Esophagus (tissue), 2 donors: ENCODE data around the gene GCKR. TPM values are rescaled to one million over a fixed set of nuclear protein-coding genes. Genes with fewer than 3 reads are reported as not detected.

Experiments used
- H3K27ac ChIP-seq, 2 donors: one replicate each; pipeline ENCODE4 v1.5.1; 2013; ENCODE audit warnings: low read depth in 2 of 2, mild to moderate bottlenecking in 2 of 2, inconsistent platforms in 1 of 2, low read length in 1 of 2, moderate library complexity in 1 of 2
- H3K27me3 ChIP-seq, 2 donors: one replicate each; pipeline ENCODE4 v1.6.1; 2013; ENCODE audit warnings: low read length in 2 of 2, control low read depth in 1 of 2, mild to moderate bottlenecking in 1 of 2; ENCODE audit not compliant: insufficient read depth in 2 of 2, control insufficient read depth in 1 of 2
- H3K36me3 ChIP-seq, 2 donors: one replicate each; pipeline ENCODE4 v1.6.1; 2013; ENCODE audit warnings: low read length in 1 of 2; ENCODE audit not compliant: control insufficient read depth in 2 of 2, insufficient read depth in 2 of 2
- H3K4me1 ChIP-seq, 2 donors: one replicate each; pipeline ENCODE4 v1.6.1; 2013; ENCODE audit warnings: low read length in 1 of 2; ENCODE audit not compliant: control insufficient read depth in 2 of 2, insufficient read depth in 2 of 2
- H3K4me3 ChIP-seq, 2 donors: one replicate each; pipeline ENCODE4 v1.5.1; 2013; ENCODE audit warnings: low read length in 2 of 2, mild to moderate bottlenecking in 2 of 2, low read depth in 1 of 2, moderate library complexity in 1 of 2
- H3K9me3 ChIP-seq, 2 donors: one replicate each; pipeline ENCODE4 v1.6.1; 2013; ENCODE audit warnings: mild to moderate bottlenecking in 2 of 2, low read depth in 1 of 2, low read length in 1 of 2, moderate library complexity in 1 of 2; ENCODE audit not compliant: control insufficient read depth in 2 of 2, insufficient read depth in 1 of 2
- WGBS, 2 donors: extraction: QIAGEN DNeasy Blood & Tissue Kit; methylation state at CpG; one replicate each; pipeline ENCODE4 v1.1.7; 2013; 5-methylcytosine and 5-hydroxymethylcytosine counted together
- polyA plus RNA-seq, 2 donors: library from polyadenylated mRNA; stranded (reverse); fragments of 200-250 nt; gene quantifications; one replicate each; pipeline ENCODE4 v1.2.3, GENCODE V29; 2013
- donor health status: healthy with polysubstance abuse.
- donor health status: Bipolar disorder and iron deficiency.

Gene GCKR
- polyA plus RNA-seq = 1 to 10 TPM; 2.1 to 4.0 TPM

GRCh38 chr2:27496357-27497287 lies at the start of gene GCKR:
Gene GCKR, plus strand, starts transcription at chr2:27496839. Its CDS starts 66 bp downstream, at chr2:27496905.
- Histone ChIP-seq H3K9me3 (no peaks in the 10 kb centered on the region), H3K4me3 (no peak within 1 kb of the TSS), H3K27ac (peak within 1 kb of the TSS; percentile 26 to 84), H3K27me3 (no peaks in the 10 kb centered on the region), H3K36me3 (peaks cover 0 to 3% of the 10 kb centered on the region in 2 donors), H3K4me1 (peaks cover 5 to 14% of the 10 kb centered on the region in 2 donors)
- WGBS, 2 donors = 67 to 77% methylated on average over 12 of the region's 12 CpGs

DNA sequence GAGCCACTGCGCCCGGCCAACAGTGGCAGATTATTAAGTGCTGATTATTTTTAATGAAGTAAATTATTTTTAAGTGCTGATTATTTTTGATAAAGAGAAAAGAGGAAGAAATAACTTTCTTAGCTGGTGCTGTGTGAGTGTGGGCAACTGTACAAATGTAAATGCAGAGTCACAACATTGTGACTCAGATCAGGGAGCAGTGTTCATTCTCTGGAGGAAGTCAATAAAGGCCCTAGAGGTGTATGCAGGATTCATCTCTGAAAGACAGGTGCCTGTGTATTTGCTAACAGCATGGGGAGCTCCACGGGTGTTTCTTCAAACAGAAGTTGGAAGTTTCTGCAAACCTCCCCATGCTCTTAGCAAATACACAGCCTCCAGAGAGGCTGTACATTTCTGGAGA lies 48.3 kb upstream of the GCKR start:
- H3K27ac ChIP-seq = no peak overlapping the region
- peaks cover 0 to 8% of the 10 kb centered on the region in 2 donors for H3K4me1 ChIP-seq
- H3K27me3 ChIP-seq = no peaks in the 10 kb centered on the region
- no peaks in the 10 kb centered on the region for H3K9me3 ChIP-seq
- no peak overlapping the region for H3K4me3 ChIP-seq
- peaks cover 5 to 20% of the 10 kb centered on the region in 2 donors for H3K36me3 ChIP-seq
- 54 to 73% methylated on average over 3 of the region's 3 CpGs for WGBS, 2 donors

DNA sequence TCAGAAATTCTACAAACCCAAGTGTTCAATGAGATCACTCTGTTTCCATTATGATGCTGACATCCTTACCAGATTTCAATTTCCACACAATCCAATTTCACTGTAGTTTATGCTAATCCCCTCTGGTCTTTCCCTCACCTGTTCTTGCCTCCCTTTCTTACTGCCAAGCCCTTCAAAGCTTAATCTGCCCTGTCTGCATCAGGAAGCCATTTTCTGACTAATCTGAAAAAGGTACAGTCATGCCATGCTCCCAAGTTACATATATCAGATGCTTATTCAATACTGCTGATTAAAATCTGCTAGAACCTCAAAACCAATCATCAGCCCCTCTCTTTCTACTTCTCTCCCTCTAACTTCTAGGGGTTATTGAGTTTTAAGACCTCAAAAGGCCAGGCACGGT lies 45.5 kb upstream of the GCKR start:
- H3K4me1 ChIP-seq = no peaks in the 10 kb centered on the region
- no peaks in the 10 kb centered on the region for H3K9me3 ChIP-seq
- no peak overlapping the region for H3K4me3 ChIP-seq
- no peak overlapping the region for H3K27ac ChIP-seq
- WGBS, 2 donors = 52 to 63% methylated on average over 1 of the region's 1 CpG
- no peaks in the 10 kb centered on the region for H3K27me3 ChIP-seq
- H3K36me3 ChIP-seq = peaks cover 5 to 14% of the 10 kb centered on the region in 2 donors

DNA sequence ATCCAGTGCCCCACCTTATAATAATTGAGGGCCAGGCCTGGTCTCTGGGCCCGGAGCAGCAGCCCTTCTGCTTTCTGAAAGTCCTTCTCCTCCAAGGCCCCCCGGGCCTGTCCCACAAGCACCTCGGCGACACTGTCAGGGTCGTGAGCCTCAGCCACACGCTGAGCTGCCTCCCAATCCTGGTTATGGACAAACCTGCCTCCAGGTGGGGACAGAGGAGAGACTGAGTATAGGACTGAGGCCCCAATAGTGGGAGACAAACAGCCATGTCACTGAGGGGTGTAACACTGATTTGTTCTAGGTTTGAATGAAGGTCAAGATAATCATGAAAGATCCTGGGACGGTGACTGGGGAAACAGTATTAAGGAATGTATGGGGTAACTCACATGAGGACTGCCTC lies 42.7 kb upstream of the GCKR start:
- H3K4me1 ChIP-seq = no peaks in the 10 kb centered on the region
- no peaks in the 10 kb centered on the region for H3K9me3 ChIP-seq
- no peaks in the 10 kb centered on the region for H3K27me3 ChIP-seq
- H3K36me3 ChIP-seq = peaks cover 7 to 10% of the 10 kb centered on the region in 2 donors
- no peak overlapping the region for H3K4me3 ChIP-seq
- H3K27ac ChIP-seq = no peak overlapping the region
- 90 to 93% methylated on average over 7 of the region's 7 CpGs for WGBS, 2 donors

DNA sequence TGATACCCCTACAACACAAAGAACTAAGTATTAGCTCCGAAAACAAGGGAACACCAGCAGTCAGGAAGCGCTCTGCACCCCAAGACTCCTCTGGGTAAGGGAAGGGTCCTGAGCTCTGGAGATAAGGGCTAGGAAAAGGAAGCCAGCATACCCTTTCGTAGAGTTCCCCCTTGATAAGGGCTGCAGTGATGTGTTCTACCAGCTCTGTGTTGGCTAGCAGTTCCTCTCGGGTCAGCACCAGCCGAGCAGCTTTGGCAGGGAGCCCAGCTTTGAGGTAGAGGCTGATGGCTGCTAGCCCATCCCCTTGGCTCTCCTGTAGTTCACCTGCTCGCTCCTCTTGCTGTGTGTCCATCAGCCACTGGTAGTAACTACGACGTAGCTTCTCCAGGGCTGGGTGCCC lies 35.5 kb upstream of the GCKR start:
- WGBS, 2 donors = 85 to 86% methylated on average over 8 of the region's 8 CpGs
- peaks cover 0 to 11% of the 10 kb centered on the region in 2 donors for H3K36me3 ChIP-seq
- no peak overlapping the region for H3K27ac ChIP-seq
- H3K27me3 ChIP-seq = no peaks in the 10 kb centered on the region
- no peaks in the 10 kb centered on the region for H3K9me3 ChIP-seq
- no peaks in the 10 kb centered on the region for H3K4me1 ChIP-seq
- no peak overlapping the region for H3K4me3 ChIP-seq

DNA sequence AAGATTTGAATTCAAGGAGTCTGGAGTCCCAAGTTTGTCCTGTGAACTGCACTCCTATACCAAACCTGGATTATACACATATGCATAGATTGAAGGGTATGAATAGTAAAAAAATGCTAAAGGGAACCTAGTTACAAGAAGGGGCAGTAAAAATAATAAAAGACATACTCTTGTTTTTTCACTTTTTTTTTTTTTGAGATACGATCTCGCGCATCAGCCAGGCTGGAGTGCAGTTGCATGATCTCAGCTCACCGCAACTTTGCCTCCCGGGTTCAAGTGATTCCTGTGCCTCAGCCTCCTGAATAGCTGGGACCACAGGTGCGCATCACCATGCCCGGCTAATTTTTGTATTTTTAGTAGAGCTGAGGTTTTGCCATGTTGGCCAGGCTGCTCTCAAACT lies 32.2 kb upstream of the GCKR start:
- Histone ChIP-seq H3K4me3 (no peak overlapping the region), H3K4me1 (no peaks in the 10 kb centered on the region), H3K27me3 (no peaks in the 10 kb centered on the region), H3K36me3 (no peaks in the 10 kb centered on the region), H3K9me3 (no peaks in the 10 kb centered on the region), H3K27ac (no peak overlapping the region)
- WGBS, 2 donors = 96 to 98% methylated on average over 7 of the region's 7 CpGs

- no peaks in the 10 kb centered on the region for H3K27me3 ChIP-seq
- peaks cover 3 to 10% of the 10 kb centered on the region in 2 donors for H3K36me3 ChIP-seq
- WGBS, 2 donors = 93 to 94% methylated on average over 5 of the region's 5 CpGs
- H3K9me3 ChIP-seq = no peaks in the 10 kb centered on the region
- H3K4me3 ChIP-seq = no peak overlapping the region
- H3K4me1 ChIP-seq = no peaks in the 10 kb centered on the region
- H3K27ac ChIP-seq = no peak overlapping the region
Measured at GRCh38 chr2:27471961-27472360, 24.7 kb upstream of the GCKR start.

DNA sequence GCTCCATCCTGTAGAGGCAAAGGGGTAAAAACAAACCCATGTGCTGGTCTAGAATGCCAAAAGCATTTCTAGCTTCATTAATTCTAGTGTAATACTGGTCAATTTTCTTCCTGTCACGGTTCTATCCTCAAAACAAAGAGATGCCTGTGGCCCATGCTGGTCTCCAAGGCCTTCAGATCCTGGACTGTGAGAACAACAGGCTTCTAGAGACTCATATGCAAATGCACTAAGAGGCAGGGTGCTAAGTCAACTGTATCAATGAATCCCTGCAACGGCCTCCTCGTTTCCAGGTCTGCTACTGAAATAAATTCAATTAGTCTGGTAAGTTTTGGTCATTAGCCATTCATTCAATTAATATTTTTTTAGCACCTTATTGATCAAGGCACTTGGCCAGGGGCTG lies 11.1 kb upstream of the GCKR start:
- H3K27ac ChIP-seq = no peak overlapping the region
- no peak overlapping the region for H3K4me3 ChIP-seq
- no peaks in the 10 kb centered on the region for H3K27me3 ChIP-seq
- 73 to 74% methylated on average over 3 of the region's 3 CpGs for WGBS, 2 donors
- peaks cover 6 to 7% of the 10 kb centered on the region in 2 donors for H3K36me3 ChIP-seq
- H3K4me1 ChIP-seq = no peaks in the 10 kb centered on the region
- H3K9me3 ChIP-seq = no peaks in the 10 kb centered on the region

DNA sequence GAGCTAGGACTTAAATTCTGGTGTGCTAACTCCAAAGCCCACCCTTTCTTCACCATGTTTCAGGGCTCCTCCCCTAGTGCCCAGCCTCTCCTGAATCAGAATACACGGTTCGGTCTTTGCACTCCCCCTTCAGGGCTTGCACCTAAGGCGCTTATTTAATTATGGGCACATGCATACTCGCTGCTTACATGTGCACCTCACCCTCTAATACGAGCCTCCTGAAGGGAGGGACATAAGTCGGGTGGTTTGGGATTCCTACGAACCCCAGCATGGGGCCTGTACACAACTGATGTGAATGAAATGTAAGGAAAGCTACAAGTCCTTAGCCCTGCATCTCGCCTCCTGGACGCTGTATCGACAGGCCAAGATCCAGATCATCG lies 7.5 kb upstream of the GCKR start:
- Histone ChIP-seq H3K27me3 (no peaks in the 10 kb centered on the region), H3K9me3 (no peaks in the 10 kb centered on the region), H3K27ac (peak overlapping the region; percentile 55 to 86), H3K4me3 (peak overlapping the region; percentile 52 to 60), H3K36me3 (peaks cover 0 to 3% of the 10 kb centered on the region in 2 donors), H3K4me1 (no peaks in the 10 kb centered on the region)
- WGBS, 2 donors = 2 to 3% methylated on average over 11 of the region's 11 CpGs
